ENCODE results near the gene TRPT1. TPM values are rescaled to one million over a fixed set of nuclear protein-coding genes. Genes with fewer than 3 reads are reported as not detected.

Gene TRPT1
- total RNA-seq, 4 donors from 2014 or later, result 82.5 to 90.2 (median 87.4) TPM

GRCh38 chr11:64178203-64178602 lies 47.8 kb downstream of the TRPT1 start:
- TF ChIP-seq POLR2A (IDR thresholded peaks at IDR 0.05) (no peak), CTCF (IDR thresholded peaks at IDR 0.05) (no peak)
- Histone ChIP-seq H3K36me3 (no peaks in the 10 kb centered on the region), H3K9me3 (no peaks in the 10 kb centered on the region), H3K4me1 (peaks cover 0 to 21% (median 5%) of the 10 kb centered on the region in 4 donors), H3K4me3 (no peak overlapping the region), H3K27me3 (no peaks in the 10 kb centered on the region), H3K27ac (no peak overlapping the region)
- DNase-seq, result no peak

GRCh38 chr11:64176751-64177150 lies 49.2 kb downstream of the TRPT1 start:
- Histone ChIP-seq H3K9me3 (no peaks in the 10 kb centered on the region), H3K36me3 (no peaks in the 10 kb centered on the region)
- TF ChIP-seq CTCF (IDR thresholded peaks at IDR 0.05) (no peak), POLR2A (IDR thresholded peaks at IDR 0.05) (no peak)

More at GRCh38 chr11:64176751-64177150, 49.2 kb downstream of the TRPT1 start:
- no peak overlapping the region for H3K27ac ChIP-seq
- H3K4me1 ChIP-seq, result peaks cover 0 to 14% (median 5%) of the 10 kb centered on the region in 4 donors
- no peak for DNase-seq
- H3K4me3 ChIP-seq, result no peak overlapping the region
- H3K27me3 ChIP-seq, result no peaks in the 10 kb centered on the region

Other genes with a start within 250 kb of the TRPT1 start
- gene OTUB1, start 239.7 kb downstream of the TRPT1 start, total RNA-seq, result 100 to 1,000 TPM in 1 of 4 donors, 10 to 100 TPM in 3; 79.2 to 110 (median 95.4) TPM
- under 1 TPM in 1 of 4 donors, not detected in 3; 0.27 TPM for gene FLRT1, start 190.3 kb downstream of the TRPT1 start, total RNA-seq
- 10 to 100 TPM; 17.1 to 30.0 (median 29.3) TPM for gene MACROD1, start 60.1 kb downstream of the TRPT1 start, total RNA-seq
- gene STIP1, start 40.0 kb downstream of the TRPT1 start, total RNA-seq, result 100 to 1,000 TPM in 1 of 4 donors, 10 to 100 TPM in 3; 50.3 to 106 (median 67.0) TPM
- gene FERMT3, start 19.5 kb downstream of the TRPT1 start, total RNA-seq, result 10 to 100 TPM; 15.1 to 94.1 (median 23.2) TPM
- 100 to 1,000 TPM; 145 to 190 (median 156) TPM for gene NUDT22, start 88 bp upstream of the TRPT1 start, total RNA-seq
- 10 to 100 TPM; 42.9 to 95.0 (median 80.3) TPM for gene DNAJC4, start 4.4 kb upstream of the TRPT1 start, total RNA-seq
- 10 to 100 TPM; 21.7 to 66.8 (median 42.5) TPM for gene VEGFB, start 8.4 kb upstream of the TRPT1 start, total RNA-seq
- gene FKBP2, start 14.9 kb upstream of the TRPT1 start, total RNA-seq, result 100 to 1,000 TPM in 1 of 4 donors, 10 to 100 TPM in 3; 46.2 to 101 (median 94.0) TPM
- gene PPP1R14B, start 20.8 kb upstream of the TRPT1 start, total RNA-seq, result 100 to 1,000 TPM in 1 of 4 donors, 10 to 100 TPM in 3; 78.7 to 101 (median 99.0) TPM
- gene PLCB3, start 25.3 kb upstream of the TRPT1 start, total RNA-seq, result 100 to 1,000 TPM; 196 to 453 (median 359) TPM
- 10 to 100 TPM; 57.4 to 91.8 (median 63.7) TPM for gene BAD, start 58.5 kb upstream of the TRPT1 start, total RNA-seq
- gene GPR137, start 59.7 kb upstream of the TRPT1 start, total RNA-seq, result 10 to 100 TPM in 3 of 4 donors, 1 to 10 TPM in 1; 5.8 to 49.7 (median 26.3) TPM
- gene KCNK4, start 65.1 kb upstream of the TRPT1 start, total RNA-seq, result not detected
- 1 to 10 TPM in 1 of 4 donors, not detected in 3; 9.9 TPM for gene CATSPERZ, start 74.2 kb upstream of the TRPT1 start, total RNA-seq
- 100 to 1,000 TPM; 151 to 460 (median 341) TPM for gene ESRRA, start 79.3 kb upstream of the TRPT1 start, total RNA-seq
- gene TRMT112, start 91.4 kb upstream of the TRPT1 start, total RNA-seq, result 100 to 1,000 TPM in 1 of 4 donors, 10 to 100 TPM in 3; 55.3 to 163 (median 63.1) TPM
- gene PRDX5, start 91.9 kb upstream of the TRPT1 start, total RNA-seq, result 100 to 1,000 TPM; 202 to 345 (median 268) TPM
- gene CCDC88B, start 114.0 kb upstream of the TRPT1 start, total RNA-seq, result 10 to 100 TPM; 31.7 to 99.0 (median 43.9) TPM
- 10 to 100 TPM; 27.8 to 95.7 (median 40.1) TPM for gene RPS6KA4, start 133.0 kb upstream of the TRPT1 start, total RNA-seq